Erythroblast (primary cell): ENCODE data around the gene SQSTM1.

Experiments used
- GATA1 ChIP-seq: IDR thresholded peaks from 2 replicates; pipeline ENCODE4 v1.6.1; 2011; ENCODE audit warnings: low read depth, mild to moderate bottlenecking, control low read depth, low read length, moderate library complexity
- POLR2A ChIP-seq: IDR thresholded peaks from 2 replicates; pipeline ENCODE4 v1.6.1; 2011; ENCODE audit warnings: mild to moderate bottlenecking, low read length

GRCh38 chr5:179798144-179798770, 22.4 kb upstream of the SQSTM1 start:
- no peak for TF ChIP-seq POLR2A
- TF ChIP-seq GATA1 = no peak
